ENCODE measurements around the gene ARMC2. TPM values are rescaled to one million over a fixed set of nuclear protein-coding genes. Genes with fewer than 3 reads are reported as not detected.

The ARMC2 gene
- polyA plus RNA-seq, 3 donors = 1.7 to 7.4 (median 3.5) TPM

DNA sequence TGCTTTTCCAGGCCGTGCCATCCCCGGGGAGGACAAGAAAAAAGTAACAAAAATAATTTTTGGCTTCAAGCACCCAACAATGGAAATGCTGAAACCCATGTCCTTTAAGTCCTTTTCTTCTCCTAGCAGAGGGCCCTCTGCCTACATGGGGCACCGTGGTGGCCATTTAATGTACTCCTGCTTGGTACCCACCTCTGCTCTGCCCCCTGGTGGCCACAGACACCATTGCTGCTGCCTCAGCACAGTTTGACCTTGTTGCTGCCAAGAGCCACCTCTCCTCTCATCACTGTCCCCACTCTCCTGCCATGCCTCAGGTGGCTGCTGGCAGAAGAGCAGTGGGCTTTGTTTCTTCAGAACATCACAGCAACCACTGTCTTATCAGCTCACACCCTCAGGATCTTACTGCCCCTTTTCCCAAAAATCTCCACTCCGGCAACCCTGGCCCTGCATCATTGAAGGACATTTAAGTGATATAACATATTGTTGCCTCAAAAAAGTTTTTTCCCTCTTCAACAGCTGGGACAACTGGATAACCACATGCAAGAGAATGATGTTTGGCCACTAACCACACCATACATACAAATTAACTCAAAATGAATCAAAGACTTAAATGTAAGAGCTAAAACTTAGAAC is 12.9 kb upstream of the ARMC2 start:
- H3K27ac Mint-ChIP-seq = peak overlapping the region in 3 of 7 donors; percentile 58 to 65 (median 62)
- WGBS (ENCODE audit: insufficient coverage) = 31% methylated on average over 3 of the region's 4 CpGs

DNA sequence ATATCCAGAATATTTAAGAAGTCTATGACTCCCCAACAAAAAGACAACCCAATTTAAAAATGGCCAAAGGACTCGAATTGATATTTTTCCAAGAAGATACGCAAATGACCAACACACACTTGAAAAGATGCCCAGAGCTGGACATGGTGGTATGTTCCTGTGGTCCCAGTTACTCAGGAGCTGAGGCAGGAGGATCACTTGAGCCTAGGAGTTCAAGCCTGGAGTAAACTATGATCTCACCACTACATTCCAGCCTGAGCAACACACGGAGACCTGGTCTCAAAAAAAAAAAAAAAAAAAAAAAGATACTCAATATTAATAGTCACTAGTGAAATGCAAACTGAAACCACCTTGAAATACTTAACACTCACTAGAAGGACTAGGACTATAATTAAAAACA is 12.2 kb upstream of the ARMC2 start:
- no peak overlapping the region for H3K27ac ChIP-seq (ENCODE audit: low read depth in 1 of 2, low read length in 2 of 2)
- peaks cover 28 to 38% of the 10 kb centered on the region in 2 donors for H3K4me1 ChIP-seq (ENCODE audit: control insufficient read depth in 1 of 2, insufficient read depth in 2 of 2, low read length in 2 of 2)
- H3K4me3 ChIP-seq (replicated peaks in 1 of 3; ENCODE audit: low read depth in 2 of 3, low read length in 3 of 3) = no peak overlapping the region
- WGBS (ENCODE audit: insufficient coverage) = no CpG with 5 or more reads among the region's 3 CpGs
- Mint-ChIP-seq H3K27me3 (ENCODE audit: low read depth in 3 of 3) (peaks cover 23 to 36% (median 26%) of the 10 kb centered on the region in 3 donors), H3K4me1 (peaks cover 46% of the 10 kb centered on the region), H3K36me3 (peaks cover 0 to 5% of the 10 kb centered on the region in 2 donors), H3K27ac (peak overlapping the region in 1 of 7 donors; percentile 14), H3K9me3 (peaks cover 0 to 4% (median 0%) of the 10 kb centered on the region in 7 donors), H3K4me3 (peak overlapping the region in 1 of 2 donors; percentile 27)
- H3K9me3 ChIP-seq (replicated peaks in 1 of 2; ENCODE audit: control insufficient read depth in 1 of 2, insufficient read depth in 1 of 2, low read length in 2 of 2) = no peaks in the 10 kb centered on the region
- DNase-seq = no peak
- H3K36me3 ChIP-seq (replicated peaks in 1 of 2; ENCODE audit: control insufficient read depth in 1 of 2, insufficient read depth in 2 of 2, low read length in 2 of 2) = no peaks in the 10 kb centered on the region
- no peak overlapping the region for H2AFZ ChIP-seq (ENCODE audit: insufficient read depth, low read depth, low read length, poor library complexity, severe bottlenecking)
- H3K27me3 ChIP-seq (ENCODE audit: control insufficient read depth in 2 of 2, insufficient read depth in 2 of 2, low read length in 2 of 2) = peaks cover 0 to 18% of the 10 kb centered on the region in 2 donors
- intact Hi-C loops (cut with micrococcal nuclease) = loop anchor here (5.0 kb wide), 2 partner anchors 56 to 279 kb away; no protein-coding TSS in a partner anchor
- no peak overlapping the region for H3K9ac ChIP-seq (ENCODE audit: insufficient read depth, low read length, poor library complexity, severe bottlenecking)
- no peak overlapping the region for H3K4me2 ChIP-seq (replicated peaks; ENCODE audit: extremely low read depth, low read length, poor library complexity, severe bottlenecking)
- H3K79me2 ChIP-seq (ENCODE audit: insufficient read depth, low read length) = no peaks in the 10 kb centered on the region
- H4K20me1 ChIP-seq (ENCODE audit: insufficient read depth, low read length) = no peaks in the 10 kb centered on the region
- TF ChIP-seq, protein P1, sequence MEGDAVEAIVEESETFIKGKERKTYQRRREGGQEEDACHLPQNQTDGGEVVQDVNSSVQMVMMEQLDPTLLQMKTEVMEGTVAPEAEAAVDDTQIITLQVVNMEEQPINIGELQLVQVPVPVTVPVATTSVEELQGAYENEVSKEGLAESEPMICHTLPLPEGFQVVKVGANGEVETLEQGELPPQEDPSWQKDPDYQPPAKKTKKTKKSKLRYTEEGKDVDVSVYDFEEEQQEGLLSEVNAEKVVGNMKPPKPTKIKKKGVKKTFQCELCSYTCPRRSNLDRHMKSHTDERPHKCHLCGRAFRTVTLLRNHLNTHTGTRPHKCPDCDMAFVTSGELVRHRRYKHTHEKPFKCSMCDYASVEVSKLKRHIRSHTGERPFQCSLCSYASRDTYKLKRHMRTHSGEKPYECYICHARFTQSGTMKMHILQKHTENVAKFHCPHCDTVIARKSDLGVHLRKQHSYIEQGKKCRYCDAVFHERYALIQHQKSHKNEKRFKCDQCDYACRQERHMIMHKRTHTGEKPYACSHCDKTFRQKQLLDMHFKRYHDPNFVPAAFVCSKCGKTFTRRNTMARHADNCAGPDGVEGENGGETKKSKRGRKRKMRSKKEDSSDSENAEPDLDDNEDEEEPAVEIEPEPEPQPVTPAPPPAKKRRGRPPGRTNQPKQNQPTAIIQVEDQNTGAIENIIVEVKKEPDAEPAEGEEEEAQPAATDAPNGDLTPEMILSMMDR (IDR thresholded peaks at IDR 0.05) = no peak

More for the DNA sequence above, 12.9 kb upstream of the ARMC2 start:
- Histone ChIP-seq H3K9me3 (replicated peaks in 1 of 2; ENCODE audit: control insufficient read depth in 1 of 2, insufficient read depth in 1 of 2, low read length in 2 of 2) (no peaks in the 10 kb centered on the region), H3K9ac (ENCODE audit: insufficient read depth, low read length, poor library complexity, severe bottlenecking) (no peak overlapping the region), H3K4me3 (replicated peaks in 1 of 3; ENCODE audit: low read depth in 2 of 3, low read length in 3 of 3) (no peak overlapping the region), H4K20me1 (ENCODE audit: insufficient read depth, low read length) (no peaks in the 10 kb centered on the region), H3K27me3 (ENCODE audit: control insufficient read depth in 2 of 2, insufficient read depth in 2 of 2, low read length in 2 of 2) (peaks cover 0 to 18% of the 10 kb centered on the region in 2 donors), H3K79me2 (ENCODE audit: insufficient read depth, low read length) (no peaks in the 10 kb centered on the region), H3K27ac (ENCODE audit: low read depth in 1 of 2, low read length in 2 of 2) (no peak overlapping the region), H2AFZ (ENCODE audit: insufficient read depth, low read depth, low read length, poor library complexity, severe bottlenecking) (no peak overlapping the region), H3K4me1 (ENCODE audit: control insufficient read depth in 1 of 2, insufficient read depth in 2 of 2, low read length in 2 of 2) (peaks cover 23 to 31% of the 10 kb centered on the region in 2 donors), H3K36me3 (replicated peaks in 1 of 2; ENCODE audit: control insufficient read depth in 1 of 2, insufficient read depth in 2 of 2, low read length in 2 of 2) (no peaks in the 10 kb centered on the region), H3K4me2 (replicated peaks; ENCODE audit: extremely low read depth, low read length, poor library complexity, severe bottlenecking) (no peak overlapping the region)
- intact Hi-C loops (cut with micrococcal nuclease) = loop anchor here (1.0 to 5.0 kb wide), 4 partner anchors 57 to 295 kb away; no protein-coding TSS in a partner anchor
- Mint-ChIP-seq H3K27me3 (ENCODE audit: low read depth in 3 of 3) (peaks cover 23 to 34% (median 26%) of the 10 kb centered on the region in 3 donors), H3K4me1 (peaks cover 39% of the 10 kb centered on the region), H3K4me3 (peak overlapping the region in 1 of 2 donors; percentile 89), H3K36me3 (peaks cover 0 to 5% of the 10 kb centered on the region in 2 donors), H3K9me3 (peaks cover 0 to 4% (median 0%) of the 10 kb centered on the region in 7 donors)
- TF ChIP-seq, protein P1 (IDR thresholded peaks at IDR 0.05) = peak; percentile 94
- DNase-seq = peak; percentile 81 to 85 (median 83)

Data from CD14-positive monocyte (primary cell).